ENCODE measurements around the gene SMURF1.
A peak's percentile ranks its signal among the peaks of the same experiment; 100 is the strongest.
"Not testable (repeated sequence)": the region's sequence is repeated elsewhere in the genome, so short reads cannot be mapped to it uniquely, and the experiment has no call there.

Gene SMURF1

DNA sequence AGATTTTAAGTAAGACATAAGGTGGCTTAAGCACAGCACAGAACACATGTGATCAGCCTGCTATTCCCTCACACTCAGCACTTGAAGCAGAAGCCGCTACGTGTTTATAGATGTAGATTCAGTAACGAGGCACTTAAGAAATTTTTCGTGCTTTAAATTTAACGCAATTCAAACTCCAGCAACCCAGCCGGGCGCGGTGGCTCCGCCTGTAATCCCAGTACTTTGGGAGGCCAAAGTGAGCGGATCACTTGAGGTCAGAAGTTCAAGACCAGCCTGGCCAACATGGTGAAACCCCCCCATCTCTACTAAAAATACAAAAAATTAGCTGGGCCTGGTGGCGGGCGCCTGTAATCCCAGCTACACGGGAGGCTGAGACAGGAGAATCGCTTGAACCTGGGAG is 97.6 kb downstream of the SMURF1 start:
- DNase-seq, result not testable (repeated sequence)

- not testable (repeated sequence) for DNase-seq
Measured at GRCh38 chr7:99044858-99045257, 99.0 kb downstream of the SMURF1 start.

DNA sequence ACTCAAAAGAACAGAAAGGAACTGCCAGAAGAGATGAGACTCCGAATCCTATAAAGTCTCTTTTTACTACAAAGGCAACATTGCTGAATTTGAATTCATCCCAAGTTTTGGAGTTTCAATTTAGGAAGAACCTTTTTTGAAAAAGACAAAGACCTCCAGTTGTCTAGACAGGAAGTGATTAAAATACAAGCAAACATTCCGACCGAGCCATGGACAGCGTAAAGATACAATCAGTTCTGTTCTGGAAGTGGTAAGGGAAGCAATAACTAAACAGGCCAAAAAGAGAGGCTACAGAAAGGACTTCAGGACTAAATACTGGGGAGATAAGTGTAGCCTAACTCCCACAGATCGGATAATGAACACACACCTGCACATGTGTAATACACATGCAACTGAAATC is 101.0 kb downstream of the SMURF1 start:
- DNase-seq, result no peak

- no peak for DNase-seq
Measured at GRCh38 chr7:99041526-99041925, 102.4 kb downstream of the SMURF1 start.

GRCh38 chr7:99040104-99040958 is 103.6 kb downstream of the SMURF1 start:
- peak; percentile 71 to 72 for DNase-seq

GRCh38 chr7:99039384-99039891 is 104.5 kb downstream of the SMURF1 start:
- no peak for DNase-seq

DNA sequence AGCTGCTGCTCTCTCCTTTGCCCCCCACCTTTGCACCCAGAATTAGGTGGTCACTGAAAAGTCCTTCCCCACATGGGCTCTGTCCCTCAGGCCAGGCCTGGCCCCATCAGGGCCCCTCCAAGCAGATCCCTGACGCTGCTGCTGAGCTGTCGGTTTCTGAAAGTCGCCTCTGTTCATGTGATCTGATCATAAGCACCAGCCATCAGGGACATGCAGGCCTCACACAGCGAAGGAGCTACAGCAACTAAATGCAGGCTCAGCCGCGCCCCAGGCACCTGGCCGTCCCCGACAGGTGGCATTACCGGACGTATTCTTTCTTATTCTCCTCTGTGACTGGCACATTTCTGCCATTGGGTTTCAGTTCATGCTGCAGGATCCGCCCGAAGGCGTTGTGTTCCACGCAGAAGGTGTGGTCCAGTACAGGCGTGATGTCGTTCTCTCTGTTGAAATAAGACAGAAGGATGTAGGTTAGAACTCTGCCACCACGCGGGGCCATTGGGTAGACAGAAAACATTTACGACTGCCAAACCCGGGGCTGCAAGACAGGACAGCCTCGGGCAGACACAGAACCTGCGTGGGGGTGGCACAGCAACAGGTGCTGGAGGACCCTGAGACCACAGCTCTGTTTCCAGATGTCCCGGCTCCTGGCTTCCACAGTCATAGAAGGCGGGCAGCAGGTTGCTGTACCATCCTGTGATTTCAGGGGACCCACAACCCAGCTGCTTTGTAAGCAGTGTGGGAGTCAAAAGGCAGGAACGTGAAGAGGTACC is 105.6 kb downstream of the SMURF1 start:
- no peak for DNase-seq

- no peak for DNase-seq
Measured at GRCh38 chr7:99037327-99037940, 106.5 kb downstream of the SMURF1 start.

GRCh38 chr7:99036546-99037111 is 107.3 kb downstream of the SMURF1 start:
- no peak for DNase-seq

DNA sequence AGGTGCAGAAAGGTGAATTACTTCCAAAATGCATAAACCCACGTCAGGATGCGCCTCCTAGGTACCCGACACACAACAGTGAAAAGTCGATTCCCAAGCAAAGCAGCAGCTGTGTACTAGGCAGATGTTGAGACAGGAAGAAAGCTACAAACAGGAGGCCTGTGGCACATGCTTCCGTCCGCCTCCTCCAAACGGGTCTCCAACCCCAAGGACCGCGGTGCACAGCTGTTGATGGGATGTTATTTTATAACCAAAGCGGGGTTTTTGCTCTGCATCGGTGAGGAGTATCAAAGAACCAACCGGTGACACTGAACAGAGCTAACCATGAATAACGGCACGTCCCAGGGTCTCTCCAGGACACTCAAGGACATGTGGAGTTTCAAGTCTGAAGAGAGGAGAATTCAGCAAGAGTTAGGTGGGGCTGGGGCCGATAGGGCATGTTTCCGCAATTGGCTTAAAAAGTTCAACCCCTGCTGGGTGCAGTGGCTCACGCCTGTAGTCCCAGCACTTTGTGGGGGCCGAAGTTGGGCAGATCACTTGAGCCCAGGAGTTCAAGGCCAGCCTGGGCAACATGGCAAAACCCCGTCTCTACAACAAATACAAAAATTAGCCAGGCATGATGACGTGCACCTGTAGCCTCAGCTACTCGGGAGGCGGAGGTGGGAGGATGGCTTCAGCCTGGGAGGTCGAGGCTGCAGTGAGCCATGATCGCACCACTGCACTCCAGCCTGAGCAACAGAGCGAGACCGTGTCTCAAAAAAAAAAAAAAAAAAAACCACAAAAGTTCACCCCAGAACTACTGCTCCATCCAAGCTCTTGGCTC is 108.0 kb downstream of the SMURF1 start:
- DNase-seq, result no peak

GRCh38 chr7:99034932-99035722 is 108.8 kb downstream of the SMURF1 start:
- no peak for DNase-seq

- DNase-seq, result no peak
Measured at GRCh38 chr7:99033765-99034164, 110.1 kb downstream of the SMURF1 start.

DNA sequence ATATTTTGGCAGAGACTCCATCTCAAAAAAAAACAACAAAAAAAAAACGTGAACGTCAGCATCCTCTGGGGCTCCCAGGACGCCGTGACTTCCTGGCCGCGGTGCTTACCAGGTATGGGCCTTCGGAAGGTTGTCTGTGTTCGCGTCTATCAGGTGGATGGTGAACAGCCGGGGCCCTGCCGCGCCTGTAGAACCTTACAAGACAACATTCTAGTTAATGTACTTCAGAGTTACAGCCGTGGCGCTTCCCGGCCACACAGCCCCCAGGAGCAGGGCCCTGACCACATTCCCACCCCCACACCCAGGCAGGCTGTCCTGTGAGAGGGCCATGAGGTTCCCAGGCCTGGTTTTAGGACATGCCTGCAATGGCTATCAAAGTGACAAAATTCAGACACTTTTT is 111.0 kb downstream of the SMURF1 start:
- DNase-seq, result no peak

GRCh38 chr7:99031496-99031895 is 112.4 kb downstream of the SMURF1 start:
- no peak for DNase-seq

GRCh38 chr7:99030951-99031350 is 113.0 kb downstream of the SMURF1 start:
- DNase-seq, result no peak

- no peak for DNase-seq
Measured at GRCh38 chr7:99030457-99030856, 113.5 kb downstream of the SMURF1 start.

- DNase-seq, result no peak
Measured at GRCh38 chr7:99029466-99030435, 114.2 kb downstream of the SMURF1 start.

DNA sequence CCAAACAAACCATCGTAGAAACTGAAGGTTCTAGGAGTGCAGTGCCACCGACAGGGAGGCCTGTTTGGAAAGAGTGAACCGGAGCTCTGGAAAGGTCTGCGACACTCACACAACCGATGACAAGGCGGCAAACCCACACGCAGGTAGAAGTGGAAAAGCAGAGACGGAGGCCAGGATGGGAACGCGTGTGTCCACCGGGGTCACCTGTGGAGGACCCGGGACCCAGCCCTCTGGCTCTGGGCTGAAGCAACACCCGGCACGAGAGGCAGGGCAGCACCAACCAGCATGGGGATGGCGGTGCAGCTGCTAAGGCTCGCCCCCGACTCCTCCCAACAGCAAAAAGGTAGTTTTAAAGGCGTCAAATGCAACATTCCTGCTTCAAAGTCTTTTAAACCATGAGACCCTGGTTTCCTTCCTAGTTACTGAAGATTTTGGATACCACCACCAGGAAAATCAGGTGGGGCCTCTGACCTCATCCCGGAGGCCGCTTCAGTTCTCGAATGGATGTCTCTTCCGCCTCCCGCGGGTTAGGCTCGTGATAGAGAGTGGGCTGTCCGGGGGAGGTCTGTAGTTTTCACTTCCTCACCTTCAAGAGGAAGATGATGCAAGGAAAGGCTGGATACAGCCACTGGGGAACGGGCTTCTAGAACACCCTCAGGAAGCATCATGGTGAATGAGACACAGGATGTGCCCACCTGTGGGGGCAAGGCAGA is 115.5 kb downstream of the SMURF1 start:
- no peak for DNase-seq

DNA sequence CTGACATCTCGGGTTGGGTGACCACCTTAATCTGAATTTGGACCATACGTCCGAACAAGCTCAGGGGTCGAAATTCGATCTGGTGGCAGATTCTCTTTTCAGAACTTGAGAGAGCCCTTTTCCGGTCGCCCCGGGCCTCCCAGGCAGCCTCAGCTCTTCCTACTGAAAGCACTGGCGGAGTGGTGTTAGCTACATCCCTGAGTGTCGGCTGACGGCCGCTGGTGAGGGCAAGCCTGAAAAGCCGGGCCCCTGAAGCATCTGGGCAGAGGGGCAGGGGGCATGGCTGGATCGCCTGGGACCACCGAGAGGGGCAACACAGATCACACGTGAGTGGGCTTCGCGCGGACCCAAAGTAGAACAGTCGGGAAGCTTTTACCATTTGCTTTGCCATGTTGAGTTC is 116.1 kb downstream of the SMURF1 start:
- DNase-seq, result no peak

Measured in activated T-cell treated with anti-CD3 and anti-CD28 coated beads, Interleukin-2, amount 50 U/mL, for 48 hours (primary cell).